HG03135 (cell line): ENCODE results near the gene ARRDC3.
A peak's percentile ranks its signal among the peaks of the same experiment; 100 is the strongest.
"Not testable (repeated sequence)": the region's sequence is repeated elsewhere in the genome, so short reads cannot be mapped to it uniquely, and the experiment has no call there.

ENCODE experiments used
- ATAC-seq: cut with Tn5 transposase; IDR thresholded peaks from one replicate; pipeline ENCODE4 v1.9.1; 2021; ENCODE audit warnings: mild to moderate bottlenecking, moderate library complexity; ENCODE audit not compliant: unreplicated experiment

The ARRDC3 gene

GRCh38 chr5:91383027-91383955, at the start of gene ARRDC3:
Gene ARRDC3, minus strand, starts transcription at chr5:91383317. Its CDS starts 225 bp downstream, at chr5:91383092.
- peak; percentile 47 for ATAC-seq

- ATAC-seq = no peak
Measured at GRCh38 chr5:91430949-91431348, 47.8 kb upstream of the ARRDC3 start.

- ATAC-seq = no peak
Measured at GRCh38 chr5:91424638-91425436, 41.7 kb upstream of the ARRDC3 start.

- no peak for ATAC-seq
Measured at GRCh38 chr5:91423871-91424270, 40.8 kb upstream of the ARRDC3 start.

GRCh38 chr5:91420879-91421278, 37.8 kb upstream of the ARRDC3 start:
- no peak for ATAC-seq

- ATAC-seq = peak; percentile 71
Measured at GRCh38 chr5:91419571-91420537, 36.7 kb upstream of the ARRDC3 start.

GRCh38 chr5:91419136-91419535, 36.0 kb upstream of the ARRDC3 start:
- ATAC-seq = no peak

- no peak for ATAC-seq
Measured at GRCh38 chr5:91418158-91418557, 35.0 kb upstream of the ARRDC3 start.

GRCh38 chr5:91417219-91417618, 34.1 kb upstream of the ARRDC3 start:
- no peak for ATAC-seq

GRCh38 chr5:91416491-91416890, 33.4 kb upstream of the ARRDC3 start:
- no peak for ATAC-seq

GRCh38 chr5:91409304-91409703, 26.2 kb upstream of the ARRDC3 start:
- ATAC-seq = no peak

GRCh38 chr5:91408710-91409109, 25.6 kb upstream of the ARRDC3 start:
- ATAC-seq = no peak

GRCh38 chr5:91407204-91407603, 24.1 kb upstream of the ARRDC3 start:
- ATAC-seq = no peak

- no peak for ATAC-seq
Measured at GRCh38 chr5:91403438-91403837, 20.3 kb upstream of the ARRDC3 start.

GRCh38 chr5:91401175-91401574, 18.1 kb upstream of the ARRDC3 start:
- ATAC-seq = no peak

GRCh38 chr5:91397791-91398190, 14.7 kb upstream of the ARRDC3 start:
- no peak for ATAC-seq

- ATAC-seq = no peak
Measured at GRCh38 chr5:91390268-91390667, 7.2 kb upstream of the ARRDC3 start.

- not testable (repeated sequence) for ATAC-seq
Measured at GRCh38 chr5:91389555-91389954, 6.4 kb upstream of the ARRDC3 start.

- ATAC-seq = no peak
Measured at GRCh38 chr5:91388362-91388761, 5.2 kb upstream of the ARRDC3 start.

GRCh38 chr5:91386120-91386519, 3.0 kb upstream of the ARRDC3 start:
- ATAC-seq = no peak

- not testable (repeated sequence) for ATAC-seq
Measured at GRCh38 chr5:91385596-91385995, 2.5 kb upstream of the ARRDC3 start.
